Lower leg skin (tissue), 3 donors: ENCODE results near the gene KCTD16.

Experiments
- POLR2A ChIP-seq, 2 donors: fragments of 450-650 bp; IDR thresholded peaks; one replicate each; pipeline ENCODE4 v1.6.1; 2016 to 2017; ENCODE audit warnings: antibody characterized with exemption in 2 of 2, mild to moderate bottlenecking in 1 of 2, moderate library complexity in 1 of 2
- TF ChIP-seq, protein P1 (sequence below), 3 donors: fragments of 450-650 bp; IDR thresholded peaks; one replicate each; pipeline ENCODE4 v1.5.1; 2016; ENCODE audit warnings: antibody characterized with exemption in 3 of 3, mild to moderate bottlenecking in 3 of 3, moderate library complexity in 2 of 3

DNA sequence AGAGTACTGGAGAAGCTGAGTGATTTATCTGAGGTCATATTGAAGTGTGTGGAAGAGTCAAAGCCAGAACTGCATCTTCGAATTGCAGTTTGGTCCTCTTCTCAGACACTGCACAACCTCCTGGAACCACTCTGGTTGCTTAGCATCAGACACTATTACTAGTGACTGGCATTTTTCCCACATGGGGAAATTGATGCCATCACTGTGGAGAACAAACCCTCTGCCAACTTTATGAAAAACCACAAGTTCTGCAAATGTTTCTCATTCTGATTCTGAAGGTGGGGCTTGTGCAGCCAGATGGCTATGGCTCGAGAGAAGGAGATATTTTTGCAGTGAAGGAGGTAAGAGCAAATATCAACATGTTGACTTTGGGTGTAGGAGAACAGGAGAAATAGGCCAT, 67.2 kb downstream of the KCTD16 start:
- TF ChIP-seq, protein P1, sequence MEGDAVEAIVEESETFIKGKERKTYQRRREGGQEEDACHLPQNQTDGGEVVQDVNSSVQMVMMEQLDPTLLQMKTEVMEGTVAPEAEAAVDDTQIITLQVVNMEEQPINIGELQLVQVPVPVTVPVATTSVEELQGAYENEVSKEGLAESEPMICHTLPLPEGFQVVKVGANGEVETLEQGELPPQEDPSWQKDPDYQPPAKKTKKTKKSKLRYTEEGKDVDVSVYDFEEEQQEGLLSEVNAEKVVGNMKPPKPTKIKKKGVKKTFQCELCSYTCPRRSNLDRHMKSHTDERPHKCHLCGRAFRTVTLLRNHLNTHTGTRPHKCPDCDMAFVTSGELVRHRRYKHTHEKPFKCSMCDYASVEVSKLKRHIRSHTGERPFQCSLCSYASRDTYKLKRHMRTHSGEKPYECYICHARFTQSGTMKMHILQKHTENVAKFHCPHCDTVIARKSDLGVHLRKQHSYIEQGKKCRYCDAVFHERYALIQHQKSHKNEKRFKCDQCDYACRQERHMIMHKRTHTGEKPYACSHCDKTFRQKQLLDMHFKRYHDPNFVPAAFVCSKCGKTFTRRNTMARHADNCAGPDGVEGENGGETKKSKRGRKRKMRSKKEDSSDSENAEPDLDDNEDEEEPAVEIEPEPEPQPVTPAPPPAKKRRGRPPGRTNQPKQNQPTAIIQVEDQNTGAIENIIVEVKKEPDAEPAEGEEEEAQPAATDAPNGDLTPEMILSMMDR (IDR thresholded peaks at IDR 0.05): no peak
- no peak for TF ChIP-seq POLR2A (IDR thresholded peaks at IDR 0.05)
